ENCODE measurements around the gene PRPF31. TPM values are rescaled to one million over a fixed set of nuclear protein-coding genes. Genes with fewer than 3 reads are reported as not detected.

Gene PRPF31
- total RNA-seq, 1 experiment from 2014 or later = 109 TPM

GRCh38 chr19:54127688-54128440 is 12.3 kb downstream of the PRPF31 start:
- intact Hi-C loops (cut with micrococcal nuclease; ENCODE audit: unreplicated experiment) = no loop called here
- Histone ChIP-seq H3K36me3 (ENCODE audit: insufficient read depth, low read length, poor library complexity, severe bottlenecking) (peaks cover 51% of the 10 kb centered on the region), H3K27me3 (replicated peaks; ENCODE audit: insufficient read depth, low read depth, low read length, poor library complexity) (no peaks in the 10 kb centered on the region), H3K27ac (ENCODE audit: low read depth, low read length, poor library complexity, severe bottlenecking) (no peak overlapping the region), H3K9me3 (ENCODE audit: low read depth, low read length, poor library complexity, severe bottlenecking) (no peaks in the 10 kb centered on the region), H3K4me3 (ENCODE audit: low read depth, low read length, poor library complexity, severe bottlenecking) (no peak overlapping the region), H3K4me1 (ENCODE audit: insufficient read depth, low read length, poor library complexity, severe bottlenecking) (no peaks in the 10 kb centered on the region)
- BruUV-seq (replicated peaks) = no TSS peak
- TF ChIP-seq EZH2 (IDR thresholded peaks at IDR 0.05; ENCODE audit: borderline replicate concordance, low read depth, low read length, poor library complexity, severe bottlenecking) (no peak), CTCF (conservative IDR thresholded peaks at IDR 0.05; ENCODE audit: low read depth, low read length) (no peak)
- no peak for DNase-seq (ENCODE audit: low spot score)
- CTCF ChIA-PET = no interaction called here
- POLR2A ChIA-PET (ENCODE audit: low non-redundant PET) = no interaction called here

- POLR2A ChIA-PET (ENCODE audit: low non-redundant PET) = no interaction called here
- Histone ChIP-seq H3K27me3 (replicated peaks; ENCODE audit: insufficient read depth, low read depth, low read length, poor library complexity) (no peaks in the 10 kb centered on the region), H3K27ac (ENCODE audit: low read depth, low read length, poor library complexity, severe bottlenecking) (no peak overlapping the region), H3K9me3 (ENCODE audit: low read depth, low read length, poor library complexity, severe bottlenecking) (no peaks in the 10 kb centered on the region), H3K4me3 (ENCODE audit: low read depth, low read length, poor library complexity, severe bottlenecking) (no peak overlapping the region), H3K36me3 (ENCODE audit: insufficient read depth, low read length, poor library complexity, severe bottlenecking) (peaks cover 51% of the 10 kb centered on the region), H3K4me1 (ENCODE audit: insufficient read depth, low read length, poor library complexity, severe bottlenecking) (no peaks in the 10 kb centered on the region)
- CTCF ChIA-PET = no interaction called here
- intact Hi-C loops (cut with micrococcal nuclease; ENCODE audit: unreplicated experiment) = no loop called here
- TF ChIP-seq EZH2 (IDR thresholded peaks at IDR 0.05; ENCODE audit: borderline replicate concordance, low read depth, low read length, poor library complexity, severe bottlenecking) = no peak
- TF ChIP-seq CTCF (conservative IDR thresholded peaks at IDR 0.05; ENCODE audit: low read depth, low read length) = no peak
- no TSS peak for BruUV-seq (replicated peaks)
- DNase-seq (ENCODE audit: low spot score) = no peak
These were observed 12.8 kb downstream of the PRPF31 start for GRCh38 chr19:54128441-54128725.

- Histone ChIP-seq H3K4me1 (ENCODE audit: insufficient read depth, low read length, poor library complexity, severe bottlenecking) (no peaks in the 10 kb centered on the region), H3K27ac (ENCODE audit: low read depth, low read length, poor library complexity, severe bottlenecking) (no peak overlapping the region), H3K4me3 (ENCODE audit: low read depth, low read length, poor library complexity, severe bottlenecking) (no peak overlapping the region), H3K9me3 (ENCODE audit: low read depth, low read length, poor library complexity, severe bottlenecking) (no peaks in the 10 kb centered on the region), H3K27me3 (replicated peaks; ENCODE audit: insufficient read depth, low read depth, low read length, poor library complexity) (no peaks in the 10 kb centered on the region), H3K36me3 (ENCODE audit: insufficient read depth, low read length, poor library complexity, severe bottlenecking) (peaks cover 46% of the 10 kb centered on the region)
- intact Hi-C loops (cut with micrococcal nuclease; ENCODE audit: unreplicated experiment) = no loop called here
- POLR2A ChIA-PET (ENCODE audit: low non-redundant PET) = no interaction called here
- CTCF ChIA-PET = no interaction called here
- no peak for DNase-seq (ENCODE audit: low spot score)
- no peak for TF ChIP-seq EZH2 (IDR thresholded peaks at IDR 0.05; ENCODE audit: borderline replicate concordance, low read depth, low read length, poor library complexity, severe bottlenecking)
- no peak for TF ChIP-seq CTCF (conservative IDR thresholded peaks at IDR 0.05; ENCODE audit: low read depth, low read length)
- BruUV-seq (replicated peaks) = no TSS peak
These were observed 13.5 kb downstream of the PRPF31 start for GRCh38 chr19:54128796-54129616.

Data from A673 (cell line).